Myocyte (in vitro differentiated cells): ENCODE data around the gene PRDX4. TPM values are rescaled to one million over a fixed set of nuclear protein-coding genes. Genes with fewer than 3 reads are reported as not detected.
"Not testable (repeated sequence)": the region's sequence is repeated elsewhere in the genome, so short reads cannot be mapped to it uniquely, and the experiment has no call there.

Experiments
- DNase-seq: peaks from one replicate; pipeline ENCODE4 v3.0.0-alpha.2; 2012; ENCODE audit warnings: low read depth
- total RNA-seq: library from RNA; depleted of rRNA; stranded (reverse); fragments of >200 nt; gene quantifications from 2 replicates; pipeline ENCODE4 v1.2.3, GENCODE V29; 2014

PRDX4 gene
- total RNA-seq, 1 donor from 2014 or later: 103 TPM

- no peak for DNase-seq
Measured at GRCh38 chrX:23673108-23673507, 5.8 kb downstream of the PRDX4 start.

- DNase-seq: not testable (repeated sequence)
Measured at GRCh38 chrX:23676486-23676885, 9.2 kb downstream of the PRDX4 start.

GRCh38 chrX:23692166-23692565 is 24.9 kb downstream of the PRDX4 start:
- no peak for DNase-seq

- DNase-seq: peak; percentile 59
Measured at GRCh38 chrX:23694606-23695005, 27.3 kb downstream of the PRDX4 start.

GRCh38 chrX:23699636-23700194 is 32.4 kb downstream of the PRDX4 start:
- DNase-seq: no peak

- DNase-seq: no peak
Measured at GRCh38 chrX:23704673-23705206, 37.4 kb downstream of the PRDX4 start.

GRCh38 chrX:23705235-23705634 is 37.9 kb downstream of the PRDX4 start:
- no peak for DNase-seq

- DNase-seq: no peak
Measured at GRCh38 chrX:23720117-23720677, 52.9 kb downstream of the PRDX4 start.

- DNase-seq: no peak
Measured at GRCh38 chrX:23726191-23726590, 58.9 kb downstream of the PRDX4 start.

GRCh38 chrX:23727206-23727605 is 59.9 kb downstream of the PRDX4 start:
- no peak for DNase-seq

- no peak for DNase-seq
Measured at GRCh38 chrX:23729214-23729613, 61.9 kb downstream of the PRDX4 start.

- DNase-seq: no peak
Measured at GRCh38 chrX:23731951-23732350, 64.7 kb downstream of the PRDX4 start.

GRCh38 chrX:23732704-23733103 is 65.4 kb downstream of the PRDX4 start:
- DNase-seq: no peak

Other genes starting within 250 kb of the PRDX4 start
- 73.0 and 77.2 TPM in 2 replicates for gene ACOT9, start 75.8 kb downstream of the PRDX4 start, total RNA-seq
- gene SAT1, start 115.7 kb downstream of the PRDX4 start, total RNA-seq: 43.6 and 50.6 TPM in 2 replicates
- 19.6 and 25.6 TPM in 2 replicates for gene APOO, start 240.4 kb downstream of the PRDX4 start, total RNA-seq
- 0.16 TPM in 1 of 2 replicates, not detected in the other for gene CXorf58, start 240.5 kb downstream of the PRDX4 start, total RNA-seq